GM12878 (cell line): ENCODE data around the gene GRAMD1B. TPM values are rescaled to one million over a fixed set of nuclear protein-coding genes. Genes with fewer than 3 reads are reported as not detected.
A peak's percentile ranks its signal among the peaks of the same experiment; 100 is the strongest.

ENCODE experiments used
- ATAC-seq: fragments of 200-7000 bp; cut with Tn5 transposase; 3 replicates; pipeline ENCODE4 v1.9.1; 2020; ENCODE audit warnings: mild to moderate bottlenecking, moderate library complexity
- BruUV-seq: library from RNA; stranded (reverse); fragments of 400-500 nt; replicated peaks from 2 replicates; lab custom pipeline; 2021; lab: Mats Ljungman, UMichigan
- CTCF ChIA-PET: fragments of 300-600 bp; sonication (Branson Sonifier 250); formaldehyde crosslinking; extraction: SDS; loops from one replicate; lab custom pipeline; 2021; ENCODE audit warnings: inconsistent platforms; lab: Yijun Ruan, JAX
- POLR2A ChIA-PET: fragments of 350-600 bp; formaldehyde crosslinking; extraction: SDS; loops from one replicate; lab custom pipeline; 2021; ENCODE audit warnings: inconsistent platforms; lab: Charles Lee
- RAD21 ChIA-PET: fragments of 300-600 bp; sonication (Branson Sonifier 250); formaldehyde crosslinking; loops from one replicate; lab custom pipeline; 2023; ENCODE audit warnings: antibody characterized with exemption; ENCODE audit not compliant: unreplicated experiment; lab: Charles Lee
- SMC1A ChIA-PET: fragments of 300-600 bp; sonication (Branson Sonifier 250); formaldehyde crosslinking; loops from one replicate; lab custom pipeline; 2023; ENCODE audit not compliant: unreplicated experiment, uncharacterized antibody; lab: Charles Lee
- DNase-seq: peaks from one replicate; pipeline ENCODE4 v3.0.0-alpha.2; 2011; ENCODE audit warnings: low read depth, low spot score
- FAIRE-seq: peaks from 3 replicates; lab custom pipeline; 2011; peaks lifted over from hg19 to GRCh38; lab: Jason Lieb, UNC
- H2AFZ ChIP-seq: 2 replicates; pipeline ENCODE4 v1.6.0; 2011; ENCODE audit warnings: low read depth, low read length, control low read depth; ENCODE audit not compliant: control insufficient read depth
- H3K27ac ChIP-seq: 2 replicates; pipeline ENCODE4 v1.5.1; 2011; ENCODE audit warnings: control low read depth; ENCODE audit not compliant: control insufficient read depth, insufficient read depth
- H3K27me3 ChIP-seq, 2 experiments: replicated peaks in 1 of 2; 2 replicates each; pipeline versions ENCODE4 v1.6.0 to v1.6.1; 2011; ENCODE audit warnings: low read length in 1 of 2; ENCODE audit not compliant: control insufficient read depth in 2 of 2, insufficient read depth in 2 of 2
- H3K36me3 ChIP-seq, 2 experiments: 2 replicates each; pipeline ENCODE4 v1.5.1; 2011; ENCODE audit warnings: low read length in 1 of 2; ENCODE audit not compliant: control insufficient read depth in 2 of 2, insufficient read depth in 2 of 2
- H3K4me1 ChIP-seq: 2 replicates; pipeline ENCODE4 v1.6.1; 2011; ENCODE audit warnings: mild to moderate bottlenecking, low read length, moderate library complexity, mixed read lengths; ENCODE audit not compliant: control insufficient read depth, insufficient read depth
- H3K4me2 ChIP-seq: 2 replicates; pipeline ENCODE4 v1.6.0; 2011; ENCODE audit warnings: control low read depth; ENCODE audit not compliant: control insufficient read depth, insufficient read depth
- H3K4me3 ChIP-seq: fragments of 200-600 bp; sonication (generic); 2 replicates; pipeline ENCODE4 v1.5.1; 2016
- H3K79me2 ChIP-seq: 2 replicates; pipeline ENCODE4 v1.6.0; 2011; ENCODE audit warnings: low read length; ENCODE audit not compliant: control insufficient read depth, insufficient read depth
- H3K9ac ChIP-seq: 2 replicates; pipeline ENCODE4 v1.8.0; 2011; ENCODE audit warnings: low read length, control low read depth, mixed read lengths; ENCODE audit not compliant: control insufficient read depth, insufficient read depth
- H3K9me3 ChIP-seq: replicated peaks from 3 replicates; pipeline ENCODE4 v1.5.1; 2011; ENCODE audit warnings: mild to moderate bottlenecking, low read length; ENCODE audit not compliant: control insufficient read depth, insufficient read depth
- H4K20me1 ChIP-seq: 2 replicates; pipeline ENCODE4 v1.6.0; 2011; ENCODE audit not compliant: control insufficient read depth, insufficient read depth
- ASH2L ChIP-seq: fragments of 300-600, 200-600 bp; sonication (generic); IDR thresholded peaks from 2 replicates; pipeline ENCODE4 v1.6.1; 2017; ENCODE audit warnings: low read depth, mild to moderate bottlenecking, borderline replicate concordance
- ATF7 ChIP-seq: fragments of 450-650 bp; IDR thresholded peaks from 2 replicates; pipeline ENCODE4 v1.6.1; 2016; ENCODE audit warnings: low read depth, mild to moderate bottlenecking
- BCL11A ChIP-seq: IDR thresholded peaks from 2 replicates; pipeline ENCODE4 v1.6.1; 2011; ENCODE audit warnings: low read depth, low read length
- BHLHE40 ChIP-seq, 2 experiments: fragments of 450-650 bp in 1 of 2; IDR thresholded peaks; 2 replicates each; pipeline ENCODE4 v1.6.1; 2011 to 2017; ENCODE audit warnings: low read depth in 2 of 2, borderline replicate concordance in 1 of 2, improper control_type of control experiment in 1 of 2, low read length in 1 of 2, mild to moderate bottlenecking in 1 of 2
- CREM ChIP-seq: IDR thresholded peaks from 2 replicates; pipeline ENCODE4 v1.6.1; 2014; ENCODE audit warnings: antibody characterized with exemption, low read depth
- DPF2 ChIP-seq: fragments of 450-650 bp; IDR thresholded peaks from 2 replicates; pipeline ENCODE4 v1.6.1; 2017; ENCODE audit warnings: mild to moderate bottlenecking
- JUND ChIP-seq: IDR thresholded peaks from 2 replicates; pipeline ENCODE4 v1.6.1; 2012; ENCODE audit warnings: low read depth, mild to moderate bottlenecking, low read length, improper control_type of control experiment, moderate library complexity
- KDM1A ChIP-seq: fragments of 200-600 bp; sonication (generic); IDR thresholded peaks from 2 replicates; pipeline ENCODE4 v1.6.1; 2016; ENCODE audit warnings: borderline replicate concordance
- MEF2A ChIP-seq: IDR thresholded peaks from 2 replicates; pipeline ENCODE4 v1.6.1; 2011; ENCODE audit warnings: low read depth, mild to moderate bottlenecking, low read length, moderate library complexity; ENCODE audit not compliant: insufficient read depth
- MXI1 ChIP-seq: fragments of 150-350 bp; IDR thresholded peaks from 2 replicates; pipeline ENCODE4 v1.6.1; 2011; ENCODE audit warnings: low read depth, mild to moderate bottlenecking, inconsistent platforms, low read length, improper control_type of control experiment
- NKRF ChIP-seq: fragments of 450-650 bp; conservative IDR thresholded peaks from 2 replicates; pipeline ENCODE4 v1.6.1; 2017; ENCODE audit warnings: mild to moderate bottlenecking, moderate library complexity
- RFX5 ChIP-seq: IDR thresholded peaks from 2 replicates; pipeline ENCODE4 v1.6.1; 2011; ENCODE audit warnings: low read depth, low read length, improper control_type of control experiment
- TCF3 ChIP-seq: IDR thresholded peaks from 2 replicates; pipeline ENCODE4 v1.6.1; 2012; ENCODE audit warnings: low read depth, mild to moderate bottlenecking, low read length, borderline replicate concordance; ENCODE audit not compliant: insufficient read depth
- whole genome bisulfite sequencing: methylation state at CpG from one replicate; pipeline ENCODE4 v1.1.6; 2016; ENCODE audit warnings: low lambda C conversion rate; ENCODE audit not compliant: insufficient replicate concordance, insufficient coverage; ENCODE audit errors: missing lambda C conversion rate; 5-methylcytosine and 5-hydroxymethylcytosine counted together
- in situ Hi-C: fragments of 300-500 bp; cut with MboI; formaldehyde crosslinking; loops from 9 replicates; pipeline ENCODE4 v1.14.3; 2018; ENCODE audit warnings: mixed read lengths
- intact Hi-C: fragments of 100-400 bp; cut with micrococcal nuclease; formaldehyde crosslinking; loops from one replicate; pipeline ENCODE4 v1.14.2; 2022; ENCODE audit not compliant: unreplicated experiment
- polyA plus RNA-seq, 11 experiments: library from polyadenylated mRNA; depleted of rRNA in 4 of 11; unstranded in 6 of 11; stranded (reverse) in 5 of 11; fragments of >200 nt; fragmentation: Nextera tagmentation in 4 of 11; fragmentation: Illumina TruSeq in 1 of 11; extraction: Ambion mirVana in 4 of 11; extraction: Trizol in 1 of 11; gene quantifications; 1 replicate in 1 of 11; 2 replicates in 10 of 11; pipeline versions ENCODE4 v1.2.1 to v1.2.3, GENCODE V29; 2011 to 2016; ENCODE audit warnings: inconsistent platforms in 2 of 11, missing spikeins in 2 of 11, low read depth in 1 of 11
- total RNA-seq, 4 experiments: library from RNA; depleted of rRNA in 3 of 4; stranded (reverse); fragments of >200 nt in 3 of 4; fragmentation: Illumina TruSeq in 1 of 4; extraction: Trizol in 1 of 4; gene quantifications; 2 replicates each; pipeline versions ENCODE4 v1.2.1 to v1.2.3, GENCODE V29; 2013 to 2021
- TF ChIP-seq, protein P1 (sequence below): IDR thresholded peaks from 2 replicates; pipeline ENCODE4 v1.6.1; 2011; ENCODE audit warnings: borderline replicate concordance, low read depth, mild to moderate bottlenecking, moderate library complexity, low read length; ENCODE audit not compliant: insufficient read depth, poor library complexity, severe bottlenecking
- TF ChIP-seq, protein P2 (sequence below): fragments of 450-650 bp; formaldehyde crosslinking; IDR thresholded peaks from 2 replicates; pipeline ENCODE4 v1.5.0; 2022; ENCODE audit warnings: mild to moderate bottlenecking, missing genetic modification characterization

The GRAMD1B gene
- total and polyA plus RNA-seq, 10 of the 15 experiments (the other 5 are each of a cell fraction or from before 2014, with no cell fraction given): 1.9 to 49.1 (median 26.9) TPM

DNA sequence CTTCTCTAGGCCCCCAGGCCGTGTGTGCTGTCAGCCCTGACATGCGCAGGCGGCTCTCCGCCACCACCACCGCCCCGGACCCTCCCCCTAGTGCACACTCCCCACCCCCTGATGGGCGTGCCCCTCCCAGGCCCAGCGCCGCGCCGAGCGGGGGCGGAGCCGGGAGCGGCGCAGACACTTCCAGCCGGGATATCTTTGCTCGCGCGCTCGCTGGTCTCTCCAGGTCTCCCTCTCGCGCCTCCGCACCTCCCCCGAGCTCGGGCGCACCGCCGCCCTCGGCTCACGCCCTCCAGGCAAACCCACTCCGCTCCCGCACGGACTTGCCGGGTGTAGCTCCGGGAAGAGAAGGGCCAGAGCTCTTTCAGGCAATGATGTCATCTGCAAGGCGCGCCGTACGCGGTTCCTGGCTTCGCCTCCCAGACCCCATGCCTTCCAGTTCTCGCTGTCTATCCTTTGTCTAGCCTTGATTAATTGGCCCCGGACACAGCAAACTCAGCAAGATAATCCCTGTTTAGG, 224.6 kb downstream of the GRAMD1B start, which contains the start of gene SCN3B:
Gene SCN3B, minus strand, starts transcription at position 59 of the 516 bp plus-strand sequence. CDS start 823 bp downstream, outside the sequence.
- FAIRE-seq: no peak
- ChIA-PET RAD21 (no interaction called here), CTCF (interaction anchor here (1.3 kb wide), 1 partner anchor 52 kb away, joined by 3 read pairs; no protein-coding TSS in a partner anchor), POLR2A (no interaction called here), SMC1A (no interaction called here)
- H3K27ac ChIP-seq: no peak within 1 kb of the TSS
- peak within 1 kb of the TSS; percentile 93 for H3K4me2 ChIP-seq
- intact Hi-C loops: no loop called here
- H3K9me3 ChIP-seq: peaks cover 8% of the 10 kb centered on the region; the same call in 2 of the 3 replicates
- no TSS peak for BruUV-seq
- ATAC-seq: peak; percentile 85
- H3K36me3 ChIP-seq: no peaks in the 10 kb centered on the region
- H3K4me3 ChIP-seq: peak within 1 kb of the TSS; percentile 58; the same call in 1 of the 2 replicates
- H3K79me2 ChIP-seq: no peaks in the 10 kb centered on the region
- in situ Hi-C loops: no loop called here
- H3K4me1 ChIP-seq: peaks cover 2% of the 10 kb centered on the region; the same call in 1 of the 2 replicates
- no peak for DNase-seq
- peak within 1 kb of the TSS; percentile 41; the same call in 1 of the 2 replicates for H2AFZ ChIP-seq
- H3K9ac ChIP-seq: no peak within 1 kb of the TSS
- H3K27me3 ChIP-seq: peaks cover 6 to 10% of the 10 kb centered on the region in 2 experiments
- no peaks in the 10 kb centered on the region for H4K20me1 ChIP-seq
- 44% methylated on average over 8 of the region's 44 CpGs for WGBS
- TF ChIP-seq JUND (no peak), ATF7 (no peak), CREM (no peak), BCL11A (no peak), NKRF (no peak), MEF2A (no peak), DPF2 (no peak), MXI1 (no peak), ASH2L (no peak), BHLHE40 (IDR thresholded peaks at IDR 0.05; ENCODE audit: borderline replicate concordance in 1 of 2, low read depth in 2 of 2, low read length in 1 of 2) (no peak), TCF3 (no peak), KDM1A (no peak), RFX5 (no peak)
- TF ChIP-seq, protein P1, sequence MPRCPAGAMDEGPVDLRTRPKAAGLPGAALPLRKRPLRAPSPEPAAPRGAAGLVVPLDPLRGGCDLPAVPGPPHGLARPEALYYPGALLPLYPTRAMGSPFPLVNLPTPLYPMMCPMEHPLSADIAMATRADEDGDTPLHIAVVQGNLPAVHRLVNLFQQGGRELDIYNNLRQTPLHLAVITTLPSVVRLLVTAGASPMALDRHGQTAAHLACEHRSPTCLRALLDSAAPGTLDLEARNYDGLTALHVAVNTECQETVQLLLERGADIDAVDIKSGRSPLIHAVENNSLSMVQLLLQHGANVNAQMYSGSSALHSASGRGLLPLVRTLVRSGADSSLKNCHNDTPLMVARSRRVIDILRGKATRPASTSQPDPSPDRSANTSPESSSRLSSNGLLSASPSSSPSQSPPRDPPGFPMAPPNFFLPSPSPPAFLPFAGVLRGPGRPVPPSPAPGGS: no peak
- TF ChIP-seq, protein P2, sequence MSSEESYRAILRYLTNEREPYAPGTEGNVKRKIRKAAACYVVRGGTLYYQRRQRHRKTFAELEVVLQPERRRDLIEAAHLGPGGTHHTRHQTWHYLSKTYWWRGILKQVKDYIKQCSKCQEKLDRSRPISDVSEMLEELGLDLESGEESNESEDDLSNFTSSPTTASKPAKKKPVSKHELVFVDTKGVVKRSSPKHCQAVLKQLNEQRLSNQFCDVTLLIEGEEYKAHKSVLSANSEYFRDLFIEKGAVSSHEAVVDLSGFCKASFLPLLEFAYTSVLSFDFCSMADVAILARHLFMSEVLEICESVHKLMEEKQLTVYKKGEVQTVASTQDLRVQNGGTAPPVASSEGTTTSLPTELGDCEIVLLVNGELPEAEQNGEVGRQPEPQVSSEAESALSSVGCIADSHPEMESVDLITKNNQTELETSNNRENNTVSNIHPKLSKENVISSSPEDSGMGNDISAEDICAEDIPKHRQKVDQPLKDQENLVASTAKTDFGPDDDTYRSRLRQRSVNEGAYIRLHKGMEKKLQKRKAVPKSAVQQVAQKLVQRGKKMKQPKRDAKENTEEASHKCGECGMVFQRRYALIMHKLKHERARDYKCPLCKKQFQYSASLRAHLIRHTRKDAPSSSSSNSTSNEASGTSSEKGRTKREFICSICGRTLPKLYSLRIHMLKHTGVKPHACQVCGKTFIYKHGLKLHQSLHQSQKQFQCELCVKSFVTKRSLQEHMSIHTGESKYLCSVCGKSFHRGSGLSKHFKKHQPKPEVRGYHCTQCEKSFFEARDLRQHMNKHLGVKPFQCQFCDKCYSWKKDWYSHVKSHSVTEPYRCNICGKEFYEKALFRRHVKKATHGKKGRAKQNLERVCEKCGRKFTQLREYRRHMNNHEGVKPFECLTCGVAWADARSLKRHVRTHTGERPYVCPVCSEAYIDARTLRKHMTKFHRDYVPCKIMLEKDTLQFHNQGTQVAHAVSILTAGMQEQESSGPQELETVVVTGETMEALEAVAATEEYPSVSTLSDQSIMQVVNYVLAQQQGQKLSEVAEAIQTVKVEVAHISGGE: no peak
